Neural cell (in vitro differentiated cells): ENCODE results near the gene TANGO6. TPM values are rescaled to one million over a fixed set of nuclear protein-coding genes. Genes with fewer than 3 reads are reported as not detected.

ENCODE experiments used
- H2AFZ ChIP-seq: fragments of 200-600, 300-800 bp; sonication (generic), shearing (Covaris generic); 2 replicates; pipeline ENCODE4 v1.6.0; 2014; ENCODE audit warnings: low read depth, mild to moderate bottlenecking, antibody characterized with exemption, low read length, moderate library complexity
- H3F3A ChIP-seq: fragments of 200-600 bp; shearing (Covaris generic); 2 replicates; pipeline ENCODE4 v1.6.1; 2016; ENCODE audit warnings: mild to moderate bottlenecking, moderate library complexity, mixed read lengths, antibody characterized with exemption, low read length; ENCODE audit not compliant: insufficient read depth, poor library complexity, severe bottlenecking
- H3K27ac ChIP-seq: fragments of 200-600, 300-800 bp; sonication (generic), shearing (Covaris generic); 2 replicates; pipeline ENCODE4 v1.5.1; 2014; ENCODE audit warnings: mild to moderate bottlenecking, low read length, moderate library complexity
- H3K27me3 ChIP-seq: fragments of 300-800, 200-600 bp; sonication (generic), shearing (Covaris generic); 2 replicates; pipeline ENCODE4 v1.6.0; 2014; ENCODE audit warnings: mild to moderate bottlenecking, low read depth, low read length, moderate library complexity; ENCODE audit not compliant: insufficient read depth
- H3K36me3 ChIP-seq: fragments of 300-800, 200-600 bp; sonication (generic), shearing (Covaris generic); 2 replicates; pipeline ENCODE4 v1.5.1; 2014; ENCODE audit warnings: mild to moderate bottlenecking, antibody characterized with exemption, low read length, moderate library complexity; ENCODE audit not compliant: insufficient read depth
- H3K4me2 ChIP-seq: fragments of 300-800, 200-600 bp; sonication (generic), shearing (Covaris generic); 2 replicates; pipeline ENCODE4 v1.6.0; 2014; ENCODE audit warnings: mild to moderate bottlenecking, low read length
- H3K4me3 ChIP-seq: fragments of 300-800, 200-600 bp; sonication (generic), shearing (Covaris generic); 2 replicates; pipeline ENCODE4 v1.5.1; 2014; ENCODE audit warnings: mild to moderate bottlenecking, low read length, moderate library complexity
- H3K79me2 ChIP-seq: fragments of 200-600 bp; shearing (Covaris generic); replicated peaks from 2 replicates; pipeline ENCODE4 v1.6.0; 2014; ENCODE audit warnings: mild to moderate bottlenecking, low read length, moderate library complexity; ENCODE audit not compliant: insufficient read depth
- H3K9ac ChIP-seq: fragments of 300-800, 200-600 bp; sonication (generic), shearing (Covaris generic); 2 replicates; pipeline ENCODE4 v1.6.1; 2016; ENCODE audit warnings: mild to moderate bottlenecking, low read length, mixed read lengths
- H3K9me2 ChIP-seq: fragments of 200-600 bp; shearing (Covaris generic); 2 replicates; pipeline ENCODE4 v1.6.1; 2016; ENCODE audit warnings: mild to moderate bottlenecking, low read length, mixed read lengths; ENCODE audit not compliant: insufficient read depth
- H3K9me3 ChIP-seq: fragments of 200-600, 300-800 bp; sonication (generic), shearing (Covaris generic); 2 replicates; pipeline ENCODE4 v1.6.1; 2016; ENCODE audit warnings: mild to moderate bottlenecking, mixed run types, low read length, moderate library complexity, mixed read lengths
- H4K20me1 ChIP-seq: fragments of 200-600 bp; shearing (Covaris generic); 2 replicates; pipeline ENCODE4 v1.6.1; 2016; ENCODE audit warnings: mild to moderate bottlenecking, mixed run types; ENCODE audit not compliant: insufficient read depth
- EP300 ChIP-seq: fragments of 450-650 bp; conservative IDR thresholded peaks from 2 replicates; pipeline ENCODE4 v1.6.1; 2014; ENCODE audit warnings: antibody characterized with exemption, mild to moderate bottlenecking, moderate library complexity; ENCODE audit not compliant: poor library complexity, severe bottlenecking
- EZH2 ChIP-seq: fragments of 200-600, 300-800 bp; shearing (Covaris generic), sonication (generic); IDR thresholded peaks from 2 replicates; pipeline ENCODE4 v1.6.1; 2014; ENCODE audit warnings: antibody characterized with exemption, low read length, borderline replicate concordance, mild to moderate bottlenecking; ENCODE audit not compliant: insufficient read depth, poor library complexity, severe bottlenecking
- MXI1 ChIP-seq: fragments of 450-650 bp; conservative IDR thresholded peaks from 2 replicates; pipeline ENCODE4 v1.6.1; 2014; ENCODE audit warnings: antibody characterized with exemption, mild to moderate bottlenecking; ENCODE audit not compliant: poor library complexity, severe bottlenecking
- POLR2AphosphoS5 ChIP-seq: IDR thresholded peaks from 2 replicates; pipeline ENCODE4 v1.6.1; 2012
- RAD21 ChIP-seq: fragments of 450-650 bp; conservative IDR thresholded peaks from 2 replicates; pipeline ENCODE4 v1.6.1; 2014; ENCODE audit warnings: antibody characterized with exemption, mild to moderate bottlenecking, moderate library complexity
- SMC3 ChIP-seq: fragments of 450-650 bp; conservative IDR thresholded peaks from 2 replicates; pipeline ENCODE4 v1.6.1; 2014; ENCODE audit warnings: antibody characterized with exemption, mild to moderate bottlenecking, moderate library complexity; ENCODE audit not compliant: poor library complexity
- TAF1 ChIP-seq: IDR thresholded peaks from 2 replicates; pipeline ENCODE4 v1.6.1; 2012; ENCODE audit warnings: low read depth
- polyA plus RNA-seq: library from polyadenylated mRNA; depleted of rRNA; stranded (reverse); fragments of >200 nt; gene quantifications from 2 replicates; pipeline ENCODE4 v1.2.3, GENCODE V29; 2014
- TF ChIP-seq, protein P1 (sequence below): fragments of 450-650 bp; IDR thresholded peaks from 2 replicates; pipeline ENCODE4 v1.5.1; 2014; ENCODE audit warnings: antibody characterized with exemption, mild to moderate bottlenecking, moderate library complexity; ENCODE audit not compliant: poor library complexity, severe bottlenecking
- TF ChIP-seq, protein P2 (sequence below): IDR thresholded peaks from 2 replicates; pipeline ENCODE4 v1.6.1; 2012; ENCODE audit warnings: borderline replicate concordance

The TANGO6 gene
- polyA plus RNA-seq, 1 donor from 2014 or later: 9.5 TPM

- Histone ChIP-seq H3K36me3 (peaks cover 4% of the 10 kb centered on the region), H3K9me2 (no peaks in the 10 kb centered on the region), H3K4me2 (no peak overlapping the region), H3K9ac (no peak overlapping the region), H4K20me1 (no peaks in the 10 kb centered on the region), H2AFZ (no peak overlapping the region), H3K9me3 (no peaks in the 10 kb centered on the region), H3K79me2 (no peaks in the 10 kb centered on the region), H3K4me3 (no peak overlapping the region), H3F3A (no peaks in the 10 kb centered on the region), H3K27me3 (no peaks in the 10 kb centered on the region), H3K27ac (no peak overlapping the region)
- no peak for TF ChIP-seq EZH2
- no peak for TF ChIP-seq EP300
- no peak for TF ChIP-seq RAD21
- TF ChIP-seq, protein P1, sequence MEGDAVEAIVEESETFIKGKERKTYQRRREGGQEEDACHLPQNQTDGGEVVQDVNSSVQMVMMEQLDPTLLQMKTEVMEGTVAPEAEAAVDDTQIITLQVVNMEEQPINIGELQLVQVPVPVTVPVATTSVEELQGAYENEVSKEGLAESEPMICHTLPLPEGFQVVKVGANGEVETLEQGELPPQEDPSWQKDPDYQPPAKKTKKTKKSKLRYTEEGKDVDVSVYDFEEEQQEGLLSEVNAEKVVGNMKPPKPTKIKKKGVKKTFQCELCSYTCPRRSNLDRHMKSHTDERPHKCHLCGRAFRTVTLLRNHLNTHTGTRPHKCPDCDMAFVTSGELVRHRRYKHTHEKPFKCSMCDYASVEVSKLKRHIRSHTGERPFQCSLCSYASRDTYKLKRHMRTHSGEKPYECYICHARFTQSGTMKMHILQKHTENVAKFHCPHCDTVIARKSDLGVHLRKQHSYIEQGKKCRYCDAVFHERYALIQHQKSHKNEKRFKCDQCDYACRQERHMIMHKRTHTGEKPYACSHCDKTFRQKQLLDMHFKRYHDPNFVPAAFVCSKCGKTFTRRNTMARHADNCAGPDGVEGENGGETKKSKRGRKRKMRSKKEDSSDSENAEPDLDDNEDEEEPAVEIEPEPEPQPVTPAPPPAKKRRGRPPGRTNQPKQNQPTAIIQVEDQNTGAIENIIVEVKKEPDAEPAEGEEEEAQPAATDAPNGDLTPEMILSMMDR: no peak
- TF ChIP-seq SMC3: no peak
- TF ChIP-seq TAF1: no peak
- TF ChIP-seq, protein P2, sequence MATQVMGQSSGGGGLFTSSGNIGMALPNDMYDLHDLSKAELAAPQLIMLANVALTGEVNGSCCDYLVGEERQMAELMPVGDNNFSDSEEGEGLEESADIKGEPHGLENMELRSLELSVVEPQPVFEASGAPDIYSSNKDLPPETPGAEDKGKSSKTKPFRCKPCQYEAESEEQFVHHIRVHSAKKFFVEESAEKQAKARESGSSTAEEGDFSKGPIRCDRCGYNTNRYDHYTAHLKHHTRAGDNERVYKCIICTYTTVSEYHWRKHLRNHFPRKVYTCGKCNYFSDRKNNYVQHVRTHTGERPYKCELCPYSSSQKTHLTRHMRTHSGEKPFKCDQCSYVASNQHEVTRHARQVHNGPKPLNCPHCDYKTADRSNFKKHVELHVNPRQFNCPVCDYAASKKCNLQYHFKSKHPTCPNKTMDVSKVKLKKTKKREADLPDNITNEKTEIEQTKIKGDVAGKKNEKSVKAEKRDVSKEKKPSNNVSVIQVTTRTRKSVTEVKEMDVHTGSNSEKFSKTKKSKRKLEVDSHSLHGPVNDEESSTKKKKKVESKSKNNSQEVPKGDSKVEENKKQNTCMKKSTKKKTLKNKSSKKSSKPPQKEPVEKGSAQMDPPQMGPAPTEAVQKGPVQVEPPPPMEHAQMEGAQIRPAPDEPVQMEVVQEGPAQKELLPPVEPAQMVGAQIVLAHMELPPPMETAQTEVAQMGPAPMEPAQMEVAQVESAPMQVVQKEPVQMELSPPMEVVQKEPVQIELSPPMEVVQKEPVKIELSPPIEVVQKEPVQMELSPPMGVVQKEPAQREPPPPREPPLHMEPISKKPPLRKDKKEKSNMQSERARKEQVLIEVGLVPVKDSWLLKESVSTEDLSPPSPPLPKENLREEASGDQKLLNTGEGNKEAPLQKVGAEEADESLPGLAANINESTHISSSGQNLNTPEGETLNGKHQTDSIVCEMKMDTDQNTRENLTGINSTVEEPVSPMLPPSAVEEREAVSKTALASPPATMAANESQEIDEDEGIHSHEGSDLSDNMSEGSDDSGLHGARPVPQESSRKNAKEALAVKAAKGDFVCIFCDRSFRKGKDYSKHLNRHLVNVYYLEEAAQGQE: no peak
- no peak for TF ChIP-seq POLR2AphosphoS5
- TF ChIP-seq MXI1: no peak
Measured at GRCh38 chr16:68980695-68981315, 137.5 kb downstream of the TANGO6 start.

DNA sequence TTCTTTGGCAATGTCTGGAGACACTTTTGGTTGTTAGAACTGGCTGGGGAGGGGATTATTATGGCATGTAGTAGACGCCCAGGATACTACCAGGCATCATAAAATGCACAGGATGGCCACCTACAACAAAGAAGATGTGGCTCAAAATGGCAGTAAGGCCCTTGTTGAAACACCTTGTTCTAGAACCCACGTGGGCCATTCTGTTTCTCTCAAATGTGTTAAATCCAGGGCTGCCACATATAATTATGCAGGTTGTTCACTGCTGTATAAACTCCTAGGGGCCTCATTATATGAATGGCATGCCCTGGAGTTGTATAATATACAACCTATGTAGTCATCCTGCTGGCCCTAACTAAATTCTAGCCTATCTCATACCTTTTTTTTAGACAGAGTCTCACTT, 138.6 kb downstream of the TANGO6 start:
- Histone ChIP-seq H3K9ac (no peak overlapping the region), H3K4me3 (no peak overlapping the region), H3F3A (no peaks in the 10 kb centered on the region), H3K79me2 (no peaks in the 10 kb centered on the region), H3K4me2 (no peak overlapping the region), H3K27ac (no peak overlapping the region), H3K36me3 (peaks cover 4% of the 10 kb centered on the region), H3K9me2 (no peaks in the 10 kb centered on the region), H4K20me1 (no peaks in the 10 kb centered on the region), H3K27me3 (no peaks in the 10 kb centered on the region), H2AFZ (no peak overlapping the region), H3K9me3 (no peaks in the 10 kb centered on the region)
- TF ChIP-seq RAD21 (no peak), POLR2AphosphoS5 (no peak), SMC3 (no peak), MXI1 (no peak), EP300 (no peak), TAF1 (no peak), EZH2 (no peak)
- TF ChIP-seq, protein P2: no peak
- TF ChIP-seq, protein P1: no peak
